Lower leg skin (tissue), 4 donors: ENCODE results near the gene FAAH2. TPM values are rescaled to one million over a fixed set of nuclear protein-coding genes. Genes with fewer than 3 reads are reported as not detected.
"Not testable (repeated sequence)": the region's sequence is repeated elsewhere in the genome, so short reads cannot be mapped to it uniquely, and the experiment has no call there.

Source experiments
- DNase-seq, 2 donors: peaks; one replicate each; pipeline ENCODE4 v3.0.0-alpha.2; 2019; ENCODE audit warnings: low spot score in 2 of 2
- H3K4me3 ChIP-seq: fragments of 200-600 bp; sonication (generic); 2 replicates; pipeline ENCODE4 v1.5.1; 2017; ENCODE audit warnings: mild to moderate bottlenecking, low read depth; ENCODE audit not compliant: poor library complexity, severe bottlenecking
- CTCF ChIP-seq, 3 donors: fragments of 450-650 bp; IDR thresholded peaks; one replicate each; pipeline ENCODE4 v1.5.1; 2016; ENCODE audit warnings: antibody characterized with exemption in 3 of 3, mild to moderate bottlenecking in 3 of 3, moderate library complexity in 2 of 3
- POLR2A ChIP-seq, 2 donors: fragments of 450-650 bp; IDR thresholded peaks; one replicate each; pipeline ENCODE4 v1.6.1; 2016 to 2017; ENCODE audit warnings: antibody characterized with exemption in 2 of 2, mild to moderate bottlenecking in 1 of 2, moderate library complexity in 1 of 2
- WGBS, 2 donors: methylation state at CpG; one replicate each; pipeline ENCODE4 v1.1.5; 2018; 5-methylcytosine and 5-hydroxymethylcytosine counted together
- intact Hi-C: fragments of 100-400 bp; cut with DNase I; formaldehyde crosslinking; loops from one replicate; pipeline ENCODE4 v1.15.0; 2023; ENCODE audit warnings: low total_unique reads
- total RNA-seq, 4 donors: library from RNA; depleted of rRNA; stranded (reverse); fragments of >200 nt; gene quantifications; one replicate each; pipeline ENCODE4 v1.1.0, GENCODE V29; 2016

Gene FAAH2
- total RNA-seq, 4 donors from 2014 or later: 15.0 to 63.0 (median 29.8) TPM

- intact Hi-C loops: no loop called here
- TF ChIP-seq CTCF (IDR thresholded peaks at IDR 0.05) (no peak), POLR2A (IDR thresholded peaks at IDR 0.05) (no peak)
Measured at GRCh38 chrX:57294961-57295360, 8.5 kb downstream of the FAAH2 start.

GRCh38 chrX:57295679-57296078 lies 9.2 kb downstream of the FAAH2 start:
- H3K4me3 ChIP-seq, DNase-seq, intact Hi-C loops: not testable (repeated sequence)
- WGBS, 2 donors: 93 to 95% methylated on average over 5 to 6 of the region's 6 CpGs

More at GRCh38 chrX:57294961-57295360, 8.5 kb downstream of the FAAH2 start:
- DNase-seq: no peak
- no peak overlapping the region for H3K4me3 ChIP-seq

GRCh38 chrX:57313583-57314215 lies 27.2 kb downstream of the FAAH2 start:
- no peak for TF ChIP-seq POLR2A (IDR thresholded peaks at IDR 0.05)
- no peak for TF ChIP-seq CTCF (IDR thresholded peaks at IDR 0.05)
- intact Hi-C loops: no loop called here
- no peak overlapping the region for H3K4me3 ChIP-seq
- no peak for DNase-seq
- 79 to 91% methylated on average over 2 of the region's 2 CpGs for WGBS, 2 donors

- no peak overlapping the region for H3K4me3 ChIP-seq
- no peak for TF ChIP-seq POLR2A (IDR thresholded peaks at IDR 0.05)
- TF ChIP-seq CTCF (IDR thresholded peaks at IDR 0.05): no peak
- DNase-seq: no peak
- intact Hi-C loops: no loop called here
Measured at GRCh38 chrX:57329008-57329407, 42.5 kb downstream of the FAAH2 start.

GRCh38 chrX:57335790-57336189 lies 49.3 kb downstream of the FAAH2 start:
- 73 to 82% methylated on average over 1 to 2 of the region's 2 CpGs for WGBS, 2 donors
- intact Hi-C loops, H3K4me3 ChIP-seq, DNase-seq: not testable (repeated sequence)

- no peak for DNase-seq
- 53 to 61% methylated on average over 2 of the region's 2 CpGs for WGBS, 2 donors
- TF ChIP-seq CTCF (IDR thresholded peaks at IDR 0.05): no peak
- TF ChIP-seq POLR2A (IDR thresholded peaks at IDR 0.05): no peak
- H3K4me3 ChIP-seq: no peak overlapping the region
- intact Hi-C loops: no loop called here
Measured at GRCh38 chrX:57353472-57354132, 67.1 kb downstream of the FAAH2 start.

GRCh38 chrX:57364145-57364544 lies 77.6 kb downstream of the FAAH2 start:
- no peak overlapping the region for H3K4me3 ChIP-seq
- no peak for TF ChIP-seq POLR2A (IDR thresholded peaks at IDR 0.05)
- TF ChIP-seq CTCF (IDR thresholded peaks at IDR 0.05): no peak
- DNase-seq: no peak
- intact Hi-C loops: no loop called here
- WGBS, 2 donors: 46 to 52% methylated on average over 1 of the region's 1 CpG
